AG10803 (cell line): Measurements from ENCODE around the gene IYD.

Experiments used
- DNase-seq: peaks from one replicate; pipeline ENCODE4 v3.0.0; 2010; ENCODE audit warnings: low read depth
- H3K4me3 ChIP-seq: 2 replicates; pipeline ENCODE4 v1.5.1; 2011; ENCODE audit warnings: mild to moderate bottlenecking, low read length, control low read depth
- CTCF ChIP-seq: conservative IDR thresholded peaks from 2 replicates; pipeline ENCODE4 v1.5.1; 2011; ENCODE audit warnings: mild to moderate bottlenecking, low read length, control low read depth, inconsistent platforms

The IYD gene

GRCh38 chr6:150409576-150410066, 40.8 kb downstream of the IYD start:
- H3K4me3 ChIP-seq = no peak overlapping the region
- no peak for TF ChIP-seq CTCF
- no peak for DNase-seq

- DNase-seq = no peak
- H3K4me3 ChIP-seq = no peak overlapping the region
- no peak for TF ChIP-seq CTCF
Measured at GRCh38 chr6:150410399-150410798, 41.6 kb downstream of the IYD start.

- H3K4me3 ChIP-seq = no peak overlapping the region
- no peak for TF ChIP-seq CTCF
- DNase-seq = no peak
Measured at GRCh38 chr6:150410906-150411305, 42.1 kb downstream of the IYD start.

GRCh38 chr6:150412221-150412620, 43.4 kb downstream of the IYD start:
- no peak for TF ChIP-seq CTCF
- H3K4me3 ChIP-seq = no peak overlapping the region
- DNase-seq = no peak

- H3K4me3 ChIP-seq = no peak overlapping the region
- no peak for TF ChIP-seq CTCF
- no peak for DNase-seq
Measured at GRCh38 chr6:150413198-150413597, 44.4 kb downstream of the IYD start.

GRCh38 chr6:150413781-150414281, 45.0 kb downstream of the IYD start:
- H3K4me3 ChIP-seq = no peak overlapping the region
- DNase-seq = no peak
- no peak for TF ChIP-seq CTCF

- no peak overlapping the region for H3K4me3 ChIP-seq
- TF ChIP-seq CTCF = no peak
- no peak for DNase-seq
Measured at GRCh38 chr6:150416128-150416527, 47.3 kb downstream of the IYD start.
